Measurements from ENCODE around the gene DNAJC25.

DNAJC25 gene

DNA sequence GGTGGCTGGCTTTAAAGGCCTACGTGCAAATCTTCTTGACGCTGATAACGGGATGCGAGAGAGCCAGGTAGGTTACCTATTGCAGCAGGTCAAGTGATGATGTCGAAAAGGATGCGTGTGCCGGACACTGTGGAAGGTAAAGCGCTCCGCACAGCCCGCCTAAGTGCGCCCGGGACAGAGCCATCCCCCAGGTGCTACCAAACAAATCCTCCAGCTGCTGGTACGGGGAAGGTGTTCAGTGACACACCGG is 245 bp upstream of the DNAJC25 start:
- H2AFZ ChIP-seq (ENCODE audit: low read depth, low read length, severe bottlenecking), result peak overlapping the region; percentile 97
- no peak for TF ChIP-seq EZH2phosphoT487 (conservative IDR thresholded peaks at IDR 0.05; ENCODE audit: low read length)
- TF ChIP-seq CTCF (IDR thresholded peaks at IDR 0.05; ENCODE audit: insufficient read depth, low read length, poor library complexity, severe bottlenecking), result no peak
- H3K36me3 ChIP-seq (ENCODE audit: low read length), result no peaks in the 10 kb centered on the region
- no peaks in the 10 kb centered on the region for H3K27me3 ChIP-seq (ENCODE audit: low read length)
- no peaks in the 10 kb centered on the region for H3K9me3 ChIP-seq (ENCODE audit: insufficient read depth, low read length)
- H3K9ac ChIP-seq (ENCODE audit: low read length), result peak overlapping the region; percentile 77
- H3K27ac ChIP-seq (ENCODE audit: low read depth, low read length), result 0 out of 2 replicates have a peak overlapping the region, but pooled peaks have one; percentile 34
- peak overlapping the region; percentile 68 for H3K4me3 ChIP-seq (ENCODE audit: insufficient read depth, low read length, poor library complexity, severe bottlenecking)
- H3K9me2 ChIP-seq (replicated peaks; ENCODE audit: insufficient read depth, low read length), result no peaks in the 10 kb centered on the region
- H4K20me1 ChIP-seq (ENCODE audit: low read depth, low read length), result no peaks in the 10 kb centered on the region; the same call in 1 of the 2 replicates
- peak overlapping the region; percentile 82 for H3K4me2 ChIP-seq (ENCODE audit: low read depth, low read length, poor library complexity, severe bottlenecking)
- H3K79me2 ChIP-seq (ENCODE audit: insufficient read depth, low read length), result peaks cover 40% of the 10 kb centered on the region
- H3F3A ChIP-seq (ENCODE audit: insufficient read depth), result no peaks in the 10 kb centered on the region

GRCh38 chr9:111632060-111632459 is 926 bp downstream of the DNAJC25 start:
- H2AFZ ChIP-seq (ENCODE audit: low read depth, low read length, severe bottlenecking), result peak overlapping the region; percentile 57
- H3K27me3 ChIP-seq (ENCODE audit: low read length), result no peaks in the 10 kb centered on the region
- H3K9ac ChIP-seq (ENCODE audit: low read length), result peak overlapping the region; percentile 77
- no peaks in the 10 kb centered on the region for H3K9me3 ChIP-seq (ENCODE audit: insufficient read depth, low read length)
- no peaks in the 10 kb centered on the region for H3K9me2 ChIP-seq (replicated peaks; ENCODE audit: insufficient read depth, low read length)
- TF ChIP-seq EZH2phosphoT487 (conservative IDR thresholded peaks at IDR 0.05; ENCODE audit: low read length), result no peak
- no peak for TF ChIP-seq CTCF (IDR thresholded peaks at IDR 0.05; ENCODE audit: insufficient read depth, low read length, poor library complexity, severe bottlenecking)
- H3K79me2 ChIP-seq (ENCODE audit: insufficient read depth, low read length), result peaks cover 49% of the 10 kb centered on the region
- peak overlapping the region; percentile 34 for H3K27ac ChIP-seq (ENCODE audit: low read depth, low read length)
- H3K4me3 ChIP-seq (ENCODE audit: insufficient read depth, low read length, poor library complexity, severe bottlenecking), result peak overlapping the region; percentile 74
- H3K4me2 ChIP-seq (ENCODE audit: low read depth, low read length, poor library complexity, severe bottlenecking), result peak overlapping the region; percentile 71
- no peaks in the 10 kb centered on the region for H3K36me3 ChIP-seq (ENCODE audit: low read length)
- H4K20me1 ChIP-seq (ENCODE audit: low read depth, low read length), result no peaks in the 10 kb centered on the region; the same call in 1 of the 2 replicates
- H3F3A ChIP-seq (ENCODE audit: insufficient read depth), result no peaks in the 10 kb centered on the region

DNA sequence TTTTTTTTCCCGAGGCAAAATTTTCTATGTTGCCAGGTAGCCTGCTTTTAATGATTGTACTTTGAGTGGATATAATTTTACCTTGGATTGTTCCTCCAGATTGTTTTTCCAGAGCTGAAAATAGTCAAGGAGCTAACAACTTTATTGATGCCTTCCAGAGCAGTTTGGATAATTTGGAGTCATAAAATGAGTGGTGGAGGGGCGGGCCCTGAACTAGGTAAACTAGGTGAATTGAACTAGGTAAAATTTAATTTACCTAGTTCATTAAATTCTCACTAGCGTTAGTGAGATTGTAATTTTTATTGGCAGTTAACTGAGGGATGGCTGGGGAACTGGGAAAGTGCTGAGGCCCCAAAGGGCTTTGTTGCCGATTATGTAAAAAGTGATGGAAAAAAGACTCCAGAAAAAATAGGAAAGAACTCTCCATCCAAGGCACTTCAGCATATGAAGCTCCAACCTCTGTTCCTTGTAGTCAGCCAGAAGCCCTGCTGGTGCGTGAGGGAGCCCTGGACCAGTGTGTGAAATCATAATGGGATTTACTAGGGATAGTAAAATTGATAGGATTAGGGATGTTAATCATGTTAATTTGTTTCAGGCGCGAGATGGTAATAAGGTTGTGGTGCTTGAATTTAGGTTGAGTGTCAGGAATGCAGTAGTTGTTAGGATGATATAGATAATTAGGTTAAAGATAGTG is 1.7 kb downstream of the DNAJC25 start:
- peak overlapping the region; percentile 71 for H3K4me2 ChIP-seq (ENCODE audit: low read depth, low read length, poor library complexity, severe bottlenecking)
- no peaks in the 10 kb centered on the region for H3K9me2 ChIP-seq (replicated peaks; ENCODE audit: insufficient read depth, low read length)
- H3K9me3 ChIP-seq (ENCODE audit: insufficient read depth, low read length), result no peaks in the 10 kb centered on the region
- H3K27ac ChIP-seq (ENCODE audit: low read depth, low read length), result no peak overlapping the region
- no peaks in the 10 kb centered on the region for H3F3A ChIP-seq (ENCODE audit: insufficient read depth)
- no peaks in the 10 kb centered on the region for H3K27me3 ChIP-seq (ENCODE audit: low read length)
- H4K20me1 ChIP-seq (ENCODE audit: low read depth, low read length), result no peaks in the 10 kb centered on the region; the same call in 1 of the 2 replicates
- no peak for TF ChIP-seq CTCF (IDR thresholded peaks at IDR 0.05; ENCODE audit: insufficient read depth, low read length, poor library complexity, severe bottlenecking)
- no peak for TF ChIP-seq EZH2phosphoT487 (conservative IDR thresholded peaks at IDR 0.05; ENCODE audit: low read length)
- peaks cover 49% of the 10 kb centered on the region for H3K79me2 ChIP-seq (ENCODE audit: insufficient read depth, low read length)
- H3K36me3 ChIP-seq (ENCODE audit: low read length), result no peaks in the 10 kb centered on the region
- peak overlapping the region; percentile 74 for H3K4me3 ChIP-seq (ENCODE audit: insufficient read depth, low read length, poor library complexity, severe bottlenecking)
- no peak overlapping the region for H2AFZ ChIP-seq (ENCODE audit: low read depth, low read length, severe bottlenecking)
- peak overlapping the region; percentile 77 for H3K9ac ChIP-seq (ENCODE audit: low read length)

All from SU-DHL-6 (cell line).